ENCODE data around the gene CCDC188.

The CCDC188 gene

GRCh38 chr22:20107471-20107901, 43.4 kb downstream of the CCDC188 start:
- no peak for DNase-seq (ENCODE audit: low read depth in 2 of 2)

- no peak for DNase-seq (ENCODE audit: low read depth in 2 of 2)
Measured at GRCh38 chr22:20106849-20107237, 44.0 kb downstream of the CCDC188 start.

GRCh38 chr22:20106205-20106848, 44.5 kb downstream of the CCDC188 start:
- no peak for DNase-seq (ENCODE audit: low read depth in 2 of 2)

GRCh38 chr22:20105456-20106204, 45.2 kb downstream of the CCDC188 start:
- DNase-seq (ENCODE audit: low read depth in 2 of 2), result no peak

GRCh38 chr22:20102203-20102780, 48.6 kb downstream of the CCDC188 start:
- DNase-seq (ENCODE audit: low read depth in 2 of 2), result no peak

GRCh38 chr22:20101638-20102037, 49.2 kb downstream of the CCDC188 start:
- DNase-seq (ENCODE audit: low read depth in 2 of 2), result no peak

- no peak for DNase-seq (ENCODE audit: low read depth in 2 of 2)
Measured at GRCh38 chr22:20099099-20099711, 51.6 kb downstream of the CCDC188 start.

All from activated CD4-positive, alpha-beta T cell treated with anti-CD3 and anti-CD28 coated beads for 24 hours (primary cell).